ENCODE results near the gene TECPR1.

Gene TECPR1

GRCh38 chr7:98265841-98266271, 13.8 kb upstream of the TECPR1 start:
- TF ChIP-seq POLR2AphosphoS5 (IDR thresholded peaks at IDR 0.05; ENCODE audit: low read depth, low read length) = no peak
- no peak for TF ChIP-seq FOXP2 (optimal IDR thresholded peaks at IDR 0.05; ENCODE audit: borderline replicate concordance, extremely low read depth, extremely low read length, insufficient read depth)
- no peak for TF ChIP-seq REST (IDR thresholded peaks at IDR 0.05; ENCODE audit: insufficient read depth in 1 of 2, low read depth in 2 of 2, low read length in 2 of 2)
- no peak for TF ChIP-seq SIN3A (IDR thresholded peaks at IDR 0.05; ENCODE audit: borderline replicate concordance, insufficient read depth, low read length)
- TF ChIP-seq TAF1 (IDR thresholded peaks at IDR 0.05; ENCODE audit: borderline replicate concordance, insufficient read depth, low read length) = no peak

GRCh38 chr7:98257701-98258100, 5.7 kb upstream of the TECPR1 start:
- TF ChIP-seq TAF1 (IDR thresholded peaks at IDR 0.05; ENCODE audit: borderline replicate concordance, insufficient read depth, low read length) (no peak), REST (IDR thresholded peaks at IDR 0.05; ENCODE audit: insufficient read depth in 1 of 2, low read depth in 2 of 2, low read length in 2 of 2) (no peak), POLR2AphosphoS5 (IDR thresholded peaks at IDR 0.05; ENCODE audit: low read depth, low read length) (no peak), FOXP2 (optimal IDR thresholded peaks at IDR 0.05; ENCODE audit: borderline replicate concordance, extremely low read depth, extremely low read length, insufficient read depth) (no peak), SIN3A (IDR thresholded peaks at IDR 0.05; ENCODE audit: borderline replicate concordance, insufficient read depth, low read length) (no peak)

- TF ChIP-seq TAF1 (IDR thresholded peaks at IDR 0.05; ENCODE audit: borderline replicate concordance, insufficient read depth, low read length) (no peak), FOXP2 (optimal IDR thresholded peaks at IDR 0.05; ENCODE audit: borderline replicate concordance, extremely low read depth, extremely low read length, insufficient read depth) (no peak), POLR2AphosphoS5 (IDR thresholded peaks at IDR 0.05; ENCODE audit: low read depth, low read length) (no peak), SIN3A (IDR thresholded peaks at IDR 0.05; ENCODE audit: borderline replicate concordance, insufficient read depth, low read length) (no peak), REST (IDR thresholded peaks at IDR 0.05; ENCODE audit: insufficient read depth in 1 of 2, low read depth in 2 of 2, low read length in 2 of 2) (no peak)
Observed at GRCh38 chr7:98256431-98256830, 4.4 kb upstream of the TECPR1 start.

GRCh38 chr7:98254951-98255610, 3.0 kb upstream of the TECPR1 start:
- TF ChIP-seq SIN3A (IDR thresholded peaks at IDR 0.05; ENCODE audit: borderline replicate concordance, insufficient read depth, low read length) = no peak
- TF ChIP-seq FOXP2 (optimal IDR thresholded peaks at IDR 0.05; ENCODE audit: borderline replicate concordance, extremely low read depth, extremely low read length, insufficient read depth) = no peak
- TF ChIP-seq POLR2AphosphoS5 (IDR thresholded peaks at IDR 0.05; ENCODE audit: low read depth, low read length) = no peak
- TF ChIP-seq TAF1 (IDR thresholded peaks at IDR 0.05; ENCODE audit: borderline replicate concordance, insufficient read depth, low read length) = no peak
- TF ChIP-seq REST (IDR thresholded peaks at IDR 0.05; ENCODE audit: insufficient read depth in 1 of 2, low read depth in 2 of 2, low read length in 2 of 2) = no peak

Measured in PFSK-1 (cell line).